Activated naive CD4-positive, alpha-beta T cell treated with anti-CD3 and anti-CD28 coated beads for 36 hours (primary cell): ENCODE data around the gene CAMK1. TPM values are rescaled to one million over a fixed set of nuclear protein-coding genes. Genes with fewer than 3 reads are reported as not detected.

Source experiments
- CTCF ChIA-PET: fragments of 350-600 bp; sonication (Branson Sonifier 250); formaldehyde crosslinking; loops from one replicate; lab custom pipeline; 2021; ENCODE audit warnings: antibody characterized with exemption; lab: Charles Lee
- DNase-seq: peaks from one replicate; pipeline ENCODE4 v3.0.0-alpha.2; 2020
- H3K27ac Mint-ChIP-seq: one replicate; pipeline ENCODE4 v1.8.0; 2021; ENCODE audit warnings: mild to moderate bottlenecking, mixed read lengths
- H3K27me3 Mint-ChIP-seq: one replicate; pipeline ENCODE4 v1.8.0; 2021; ENCODE audit warnings: low read depth, mixed read lengths
- H3K36me3 Mint-ChIP-seq: one replicate; pipeline ENCODE4 v1.8.0; 2021; ENCODE audit warnings: low read depth, mixed read lengths
- H3K4me1 Mint-ChIP-seq: one replicate; pipeline ENCODE4 v1.8.0; 2021; ENCODE audit warnings: low read depth, mixed read lengths
- H3K4me3 Mint-ChIP-seq: one replicate; pipeline ENCODE4 v1.8.0; 2021; ENCODE audit warnings: mild to moderate bottlenecking, moderate library complexity, mixed read lengths
- H3K9me3 Mint-ChIP-seq: one replicate; pipeline ENCODE4 v1.8.0; 2021; ENCODE audit warnings: mixed read lengths
- intact Hi-C: fragments of 100-400 bp; cut with micrococcal nuclease; formaldehyde crosslinking; loops from one replicate; pipeline ENCODE4 v1.15.1; 2023
- total RNA-seq, 2 experiments: library from RNA; stranded (reverse); gene quantifications; one replicate each; pipeline ENCODE4 v1.2.3, GENCODE V29; 2021

Gene CAMK1
- total RNA-seq, 2 experiments from 2014 or later = 18.9 to 19.5 TPM

GRCh38 chr3:9715764-9716437, 53.8 kb downstream of the CAMK1 start:
- intact Hi-C loops = loop anchor here (1.0 to 5.0 kb wide), 2 partner anchors 215 to 401 kb away; partner anchors contain the start of gene BRK1
- H3K27ac Mint-ChIP-seq = no peak overlapping the region
- H3K9me3 Mint-ChIP-seq = no peaks in the 10 kb centered on the region
- peaks cover 15% of the 10 kb centered on the region for H3K4me1 Mint-ChIP-seq
- H3K36me3 Mint-ChIP-seq = peaks cover 1% of the 10 kb centered on the region
- CTCF ChIA-PET = interaction anchor here (1.1 to 2.4 kb wide), 4 partner anchors 11 to 66 kb away, joined by 4 to 15 read pairs (median 6); partner anchors contain the start of gene MTMR14
- H3K27me3 Mint-ChIP-seq = no peaks in the 10 kb centered on the region
- H3K4me3 Mint-ChIP-seq = no peak overlapping the region
- peak; percentile 76 for DNase-seq

GRCh38 chr3:9715136-9715535, 54.6 kb downstream of the CAMK1 start:
- H3K9me3 Mint-ChIP-seq = no peaks in the 10 kb centered on the region
- intact Hi-C loops = loop anchor here (5.0 kb wide), 1 partner anchor 402 kb away; the partner anchor contains the start of gene BRK1
- peaks cover 15% of the 10 kb centered on the region for H3K4me1 Mint-ChIP-seq
- no peaks in the 10 kb centered on the region for H3K27me3 Mint-ChIP-seq
- no peak overlapping the region for H3K4me3 Mint-ChIP-seq
- H3K27ac Mint-ChIP-seq = no peak overlapping the region
- peaks cover 1% of the 10 kb centered on the region for H3K36me3 Mint-ChIP-seq
- CTCF ChIA-PET = interaction anchor here (0.6 to 2.4 kb wide), 3 partner anchors 12 to 140 kb away, joined by 5 to 15 read pairs (median 5); partner anchors contain the start of gene MTMR14
- no peak for DNase-seq

- H3K36me3 Mint-ChIP-seq = peaks cover 1% of the 10 kb centered on the region
- intact Hi-C loops = no loop called here
- H3K27me3 Mint-ChIP-seq = no peaks in the 10 kb centered on the region
- no peaks in the 10 kb centered on the region for H3K9me3 Mint-ChIP-seq
- no peak overlapping the region for H3K4me3 Mint-ChIP-seq
- H3K27ac Mint-ChIP-seq = no peak overlapping the region
- CTCF ChIA-PET = interaction anchor here (1.5 to 1.7 kb wide), 2 partner anchors 14 to 15 kb away, joined by 3 to 4 read pairs; no protein-coding TSS in a partner anchor
- no peak for DNase-seq
- peaks cover 11% of the 10 kb centered on the region for H3K4me1 Mint-ChIP-seq
Observed at GRCh38 chr3:9713142-9713541, 56.6 kb downstream of the CAMK1 start.

GRCh38 chr3:9712415-9712814, 57.3 kb downstream of the CAMK1 start:
- no peaks in the 10 kb centered on the region for H3K27me3 Mint-ChIP-seq
- no peak overlapping the region for H3K27ac Mint-ChIP-seq
- no peak overlapping the region for H3K4me3 Mint-ChIP-seq
- H3K9me3 Mint-ChIP-seq = no peaks in the 10 kb centered on the region
- intact Hi-C loops = no loop called here
- H3K36me3 Mint-ChIP-seq = peaks cover 1% of the 10 kb centered on the region
- no peak for DNase-seq
- CTCF ChIA-PET = interaction anchor here (1.5 to 1.7 kb wide), 2 partner anchors 14 to 15 kb away, joined by 3 to 4 read pairs; no protein-coding TSS in a partner anchor
- H3K4me1 Mint-ChIP-seq = peaks cover 5% of the 10 kb centered on the region

GRCh38 chr3:9710174-9710739, 59.5 kb downstream of the CAMK1 start:
- no peak for DNase-seq
- H3K27ac Mint-ChIP-seq = no peak overlapping the region
- intact Hi-C loops = no loop called here
- no peak overlapping the region for H3K4me3 Mint-ChIP-seq
- peaks cover 1% of the 10 kb centered on the region for H3K36me3 Mint-ChIP-seq
- CTCF ChIA-PET = no interaction called here
- H3K9me3 Mint-ChIP-seq = no peaks in the 10 kb centered on the region
- H3K27me3 Mint-ChIP-seq = peaks cover 4% of the 10 kb centered on the region
- no peaks in the 10 kb centered on the region for H3K4me1 Mint-ChIP-seq

Other genes with a start within 250 kb of the CAMK1 start
- gene LHFPL4, start 216.1 kb downstream of the CAMK1 start, total RNA-seq = not detected
- 10 to 100 TPM; 30.8 to 33.6 TPM for gene MTMR14, start 120.4 kb downstream of the CAMK1 start, total RNA-seq
- not detected for gene CPNE9, start 66.1 kb downstream of the CAMK1 start, total RNA-seq
- gene BRPF1, start 38.2 kb downstream of the CAMK1 start, total RNA-seq = 10 to 100 TPM; 16.8 to 19.4 TPM
- gene OGG1, start 20.0 kb downstream of the CAMK1 start, total RNA-seq = 10 to 100 TPM; 26.1 to 28.5 TPM
- 10 to 100 TPM; 62.4 to 67.6 TPM for gene TADA3, start 22.5 kb upstream of the CAMK1 start, total RNA-seq
- 100 to 1,000 TPM; 141 to 144 TPM for gene ARPC4, start 23.1 kb upstream of the CAMK1 start, total RNA-seq
- 10 to 100 TPM; 46.3 to 47.1 TPM for gene TTLL3, start 40.3 kb upstream of the CAMK1 start, total RNA-seq
- gene RPUSD3, start 74.1 kb upstream of the CAMK1 start, total RNA-seq = 10 to 100 TPM; 82.0 to 83.7 TPM
- not detected for gene CIDEC, start 110.3 kb upstream of the CAMK1 start, total RNA-seq
- 10 to 100 TPM; 11.7 to 13.6 TPM for gene JAGN1, start 120.7 kb upstream of the CAMK1 start, total RNA-seq
- under 1 TPM; 0.24 to 0.25 TPM for gene IL17RE, start 132.9 kb upstream of the CAMK1 start, total RNA-seq
- gene IL17RC, start 147.2 kb upstream of the CAMK1 start, total RNA-seq = under 1 TPM; 0.21 to 0.44 TPM
- 10 to 100 TPM; 15.7 to 19.9 TPM for gene CRELD1, start 163.9 kb upstream of the CAMK1 start, total RNA-seq
- gene PRRT3, start 182.5 kb upstream of the CAMK1 start, total RNA-seq = 1 to 10 TPM; 5.8 to 6.7 TPM
- gene EMC3, start 216.9 kb upstream of the CAMK1 start, total RNA-seq = 10 to 100 TPM; 28.4 to 32.0 TPM